ENCODE results near the gene LZTR1.

GRCh38 chr22:20987375-20987774 lies 5.3 kb downstream of the LZTR1 start:
- TF ChIP-seq CTCF (IDR thresholded peaks at IDR 0.05), result no peak
- no peak for TF ChIP-seq POLR2AphosphoS5 (IDR thresholded peaks at IDR 0.05; ENCODE audit: low read depth, low read length)
- TF ChIP-seq REST (IDR thresholded peaks at IDR 0.05; ENCODE audit: insufficient read depth in 1 of 2, low read depth in 2 of 2, low read length in 1 of 2), result no peak

Data from Panc1 (cell line).